Body of pancreas (tissue), 4 donors: ENCODE measurements around the gene SAA4. TPM values are rescaled to one million over a fixed set of nuclear protein-coding genes. Genes with fewer than 3 reads are reported as not detected.
"Not testable (repeated sequence)": the region's sequence is repeated elsewhere in the genome, so short reads cannot be mapped to it uniquely, and the experiment has no call there.

Source experiments
- ATAC-seq: fragments of 150-250 bp; one replicate; pipeline ENCODE4 v1.9.1; 2016
- DNase-seq, 4 donors: peaks; one replicate each; pipeline ENCODE4 v3.0.0-alpha.2; 2019
- H3K27ac ChIP-seq, 4 donors: fragments of 200-600 bp; sonication (generic); 1 replicate in 3 of 4; 2 replicates in 1 of 4; pipeline versions ENCODE4 v1.5.1 to v1.6.1; 2016 to 2019; ENCODE audit warnings: mild to moderate bottlenecking in 1 of 4, mixed read lengths in 1 of 4, moderate library complexity in 1 of 4
- H3K27me3 ChIP-seq, 2 donors: fragments of 200-600 bp; sonication (generic); one replicate each; pipeline ENCODE4 v1.6.0; 2016; ENCODE audit warnings: mild to moderate bottlenecking in 1 of 2
- H3K36me3 ChIP-seq, 2 donors: fragments of 200-600 bp; sonication (generic); replicated peaks in 1 of 2; 2 replicates each; pipeline ENCODE4 v1.5.1; 2016; ENCODE audit warnings: low read depth in 2 of 2; ENCODE audit not compliant: insufficient read depth in 1 of 2
- H3K4me1 ChIP-seq: fragments of 200-600 bp; sonication (generic); one replicate; pipeline ENCODE4 v1.6.0; 2016
- H3K4me3 ChIP-seq, 2 donors: fragments of 200-600 bp; sonication (generic); 1 replicate in 1 of 2; 2 replicates in 1 of 2; pipeline ENCODE4 v1.5.1; 2016 to 2019
- H3K9me3 ChIP-seq, 3 donors: fragments of 200-600 bp; sonication (generic); 1 replicate in 2 of 3; 2 replicates in 1 of 3; pipeline ENCODE4 v1.5.1; 2016
- POLR2A ChIP-seq, 3 donors: fragments of 450-650 bp; IDR thresholded peaks; one replicate each; pipeline ENCODE4 v1.6.1; 2016; ENCODE audit warnings: antibody characterized with exemption in 3 of 3, mild to moderate bottlenecking in 2 of 3
- WGBS, 2 donors: methylation state at CpG; one replicate each; pipeline ENCODE4 v1.1.5; 2017; 5-methylcytosine and 5-hydroxymethylcytosine counted together
- intact Hi-C: fragments of 100-400 bp; cut with DNase I; formaldehyde crosslinking; loops from one replicate; pipeline ENCODE4 v1.15.1; 2023
- total RNA-seq, 2 donors: library from RNA; depleted of rRNA; stranded (reverse); fragments of >200 nt; gene quantifications; one replicate each; pipeline ENCODE4 v1.1.0, GENCODE V29; 2016
- TF ChIP-seq, protein P1 (sequence below), 7 experiments: fragments of 450-650 bp in 4 of 7; fragments of 200-600 bp in 3 of 7; sonication (generic) in 3 of 7; IDR thresholded peaks; one replicate each; pipeline ENCODE4 v1.5.1; 2016 to 2019; ENCODE audit warnings: antibody characterized with exemption in 7 of 7

SAA4 gene
- total RNA-seq, 2 donors from 2014 or later = not detected

GRCh38 chr11:18265949-18266348, 29.3 kb upstream of the SAA4 start, which contains the start of gene SAA1:
Gene SAA1, plus strand, starts transcription at chr11:18266264. Its CDS starts 624 bp downstream, at chr11:18266888.
- Histone ChIP-seq H3K9me3 (no peaks in the 10 kb centered on the region), H3K4me3 (no peak within 1 kb of the TSS), H3K4me1 (no peaks in the 10 kb centered on the region), H3K27me3 (no peaks in the 10 kb centered on the region), H3K36me3 (no peaks in the 10 kb centered on the region), H3K27ac (no peak within 1 kb of the TSS)
- intact Hi-C loops = no loop called here
- ATAC-seq (no peak), DNase-seq (no peak)
- 56 to 70% methylated on average over 7 to 8 of the region's 8 CpGs for WGBS, 2 donors
- TF ChIP-seq POLR2A (IDR thresholded peaks at IDR 0.05) = no peak
- TF ChIP-seq, protein P1, sequence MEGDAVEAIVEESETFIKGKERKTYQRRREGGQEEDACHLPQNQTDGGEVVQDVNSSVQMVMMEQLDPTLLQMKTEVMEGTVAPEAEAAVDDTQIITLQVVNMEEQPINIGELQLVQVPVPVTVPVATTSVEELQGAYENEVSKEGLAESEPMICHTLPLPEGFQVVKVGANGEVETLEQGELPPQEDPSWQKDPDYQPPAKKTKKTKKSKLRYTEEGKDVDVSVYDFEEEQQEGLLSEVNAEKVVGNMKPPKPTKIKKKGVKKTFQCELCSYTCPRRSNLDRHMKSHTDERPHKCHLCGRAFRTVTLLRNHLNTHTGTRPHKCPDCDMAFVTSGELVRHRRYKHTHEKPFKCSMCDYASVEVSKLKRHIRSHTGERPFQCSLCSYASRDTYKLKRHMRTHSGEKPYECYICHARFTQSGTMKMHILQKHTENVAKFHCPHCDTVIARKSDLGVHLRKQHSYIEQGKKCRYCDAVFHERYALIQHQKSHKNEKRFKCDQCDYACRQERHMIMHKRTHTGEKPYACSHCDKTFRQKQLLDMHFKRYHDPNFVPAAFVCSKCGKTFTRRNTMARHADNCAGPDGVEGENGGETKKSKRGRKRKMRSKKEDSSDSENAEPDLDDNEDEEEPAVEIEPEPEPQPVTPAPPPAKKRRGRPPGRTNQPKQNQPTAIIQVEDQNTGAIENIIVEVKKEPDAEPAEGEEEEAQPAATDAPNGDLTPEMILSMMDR (IDR thresholded peaks at IDR 0.05) = no peak

- intact Hi-C loops = no loop called here
- Histone ChIP-seq H3K36me3 (no peaks in the 10 kb centered on the region), H3K9me3 (no peaks in the 10 kb centered on the region), H3K27ac (no peak overlapping the region), H3K27me3 (no peaks in the 10 kb centered on the region), H3K4me3 (no peak overlapping the region), H3K4me1 (peaks cover under 1% of the 10 kb centered on the region)
- WGBS, 2 donors = 53 to 60% methylated on average over 1 of the region's 1 CpG
- DNase-seq (no peak), ATAC-seq (no peak)
- TF ChIP-seq, protein P1 (IDR thresholded peaks at IDR 0.05) = no peak
- TF ChIP-seq POLR2A (IDR thresholded peaks at IDR 0.05) = no peak
Measured at GRCh38 chr11:18264677-18265555, 28.3 kb upstream of the SAA4 start.

GRCh38 chr11:18264035-18264434, 27.4 kb upstream of the SAA4 start:
- 52 to 61% methylated on average over 4 of the region's 4 CpGs for WGBS, 2 donors
- DNase-seq = no peak

GRCh38 chr11:18262681-18263350, 26.2 kb upstream of the SAA4 start:
- H3K9me3 ChIP-seq, ATAC-seq, H3K27ac ChIP-seq, H3K36me3 ChIP-seq, DNase-seq, intact Hi-C loops, H3K4me3 ChIP-seq, H3K27me3 ChIP-seq: not testable (repeated sequence)
- 57 to 64% methylated on average over 8 of the region's 8 CpGs for WGBS, 2 donors
- H3K4me1 ChIP-seq = peaks cover 11% of the 10 kb centered on the region

More at GRCh38 chr11:18264035-18264434, 27.4 kb upstream of the SAA4 start:
- H3K4me1 ChIP-seq = peaks cover 8% of the 10 kb centered on the region
- no peaks in the 10 kb centered on the region for H3K27me3 ChIP-seq
- ATAC-seq = no peak
- no peak overlapping the region for H3K27ac ChIP-seq
- no peaks in the 10 kb centered on the region for H3K9me3 ChIP-seq
- intact Hi-C loops = no loop called here
- H3K4me3 ChIP-seq = no peak overlapping the region
- no peaks in the 10 kb centered on the region for H3K36me3 ChIP-seq
- TF ChIP-seq POLR2A (IDR thresholded peaks at IDR 0.05) = no peak
- TF ChIP-seq, protein P1 (IDR thresholded peaks at IDR 0.05) = no peak

- DNase-seq (no peak), ATAC-seq (no peak)
- peaks cover 11% of the 10 kb centered on the region for H3K4me1 ChIP-seq
- TF ChIP-seq, protein P1 (IDR thresholded peaks at IDR 0.05) = no peak
- TF ChIP-seq POLR2A (IDR thresholded peaks at IDR 0.05) = no peak
- H3K36me3 ChIP-seq = no peaks in the 10 kb centered on the region
- H3K9me3 ChIP-seq = no peaks in the 10 kb centered on the region
- intact Hi-C loops = no loop called here
- no peaks in the 10 kb centered on the region for H3K27me3 ChIP-seq
- H3K27ac ChIP-seq = no peak overlapping the region
- no peak overlapping the region for H3K4me3 ChIP-seq
- WGBS, 2 donors = 92% methylated on average over 14 of the region's 14 CpGs
Measured at GRCh38 chr11:18261721-18262120, 25.1 kb upstream of the SAA4 start.
